ENCODE results near the gene SH2D2A.

The SH2D2A gene

GRCh38 chr1:156847591-156848460 is 31.2 kb upstream of the SH2D2A start:
- no peak for DNase-seq

GRCh38 chr1:156846643-156847042 is 30.0 kb upstream of the SH2D2A start:
- no peak for DNase-seq

- DNase-seq, result no peak
These were observed 29.4 kb upstream of the SH2D2A start for GRCh38 chr1:156845953-156846545.

GRCh38 chr1:156845055-156845952 is 28.7 kb upstream of the SH2D2A start:
- peak; percentile 25 for DNase-seq

GRCh38 chr1:156844638-156845037 is 28.0 kb upstream of the SH2D2A start:
- no peak for DNase-seq

- DNase-seq, result no peak
These were observed 27.5 kb upstream of the SH2D2A start for GRCh38 chr1:156844102-156844501.

GRCh38 chr1:156842618-156843300 is 26.1 kb upstream of the SH2D2A start:
- DNase-seq, result no peak

- DNase-seq, result no peak
These were observed 24.7 kb upstream of the SH2D2A start for GRCh38 chr1:156841295-156841855.

GRCh38 chr1:156840898-156841279 is 24.2 kb upstream of the SH2D2A start:
- no peak for DNase-seq

- no peak for DNase-seq
These were observed 23.7 kb upstream of the SH2D2A start for GRCh38 chr1:156840186-156840897.

GRCh38 chr1:156839426-156840109 is 22.9 kb upstream of the SH2D2A start:
- DNase-seq, result no peak

GRCh38 chr1:156838972-156839371 is 22.3 kb upstream of the SH2D2A start:
- peak; percentile 35 for DNase-seq

GRCh38 chr1:156836892-156837291 is 20.2 kb upstream of the SH2D2A start:
- DNase-seq, result no peak

GRCh38 chr1:156836041-156836654 is 19.5 kb upstream of the SH2D2A start:
- DNase-seq, result peak; percentile 25

- no peak for DNase-seq
These were observed 17.7 kb upstream of the SH2D2A start for GRCh38 chr1:156834322-156834721.

GRCh38 chr1:156833603-156834002 is 17.0 kb upstream of the SH2D2A start:
- DNase-seq, result no peak

- DNase-seq, result no peak
These were observed 15.8 kb upstream of the SH2D2A start for GRCh38 chr1:156832434-156832833.

GRCh38 chr1:156828400-156829124 is 11.9 kb upstream of the SH2D2A start:
- no peak for DNase-seq

- no peak for DNase-seq
These were observed 10.0 kb upstream of the SH2D2A start for GRCh38 chr1:156826630-156827029.

GRCh38 chr1:156823210-156823790 is 6.7 kb upstream of the SH2D2A start:
- no peak for DNase-seq

Data from CD4-positive, alpha-beta T cell treated with Interferon gamma for 1 hour (primary cell).